Endothelial cell of umbilical vein (primary cell): ENCODE measurements around the gene ACTL6A.

Experiments used
- CTCF ChIP-seq, 2 donors: IDR thresholded peaks; 1 replicate in 1 of 2; 2 replicates in 1 of 2; pipeline ENCODE4 v1.5.1; 2011; ENCODE audit warnings: low read length in 2 of 2, mild to moderate bottlenecking in 2 of 2, moderate library complexity in 2 of 2, control low read depth in 1 of 2, inconsistent platforms in 1 of 2, low read depth in 1 of 2; ENCODE audit not compliant: insufficient read depth in 1 of 2; ENCODE audit errors: extremely low read depth in 1 of 2
- EZH2 ChIP-seq: IDR thresholded peaks from 2 replicates; pipeline ENCODE4 v1.6.1; 2012; ENCODE audit warnings: borderline replicate concordance, low read depth, mild to moderate bottlenecking, moderate library complexity, low read length, inconsistent platforms; ENCODE audit not compliant: severe bottlenecking
- FOS ChIP-seq: IDR thresholded peaks from 2 replicates; pipeline ENCODE4 v1.6.1; 2011; ENCODE audit warnings: mild to moderate bottlenecking, low read length, moderate library complexity, borderline replicate concordance; ENCODE audit not compliant: insufficient read depth
- JUN ChIP-seq: IDR thresholded peaks from 2 replicates; pipeline ENCODE4 v1.6.1; 2011; ENCODE audit warnings: borderline replicate concordance, low read depth; ENCODE audit not compliant: insufficient read length, insufficient read depth
- MYC ChIP-seq: IDR thresholded peaks from one replicate; pipeline ENCODE4 v1.6.1; 2011; ENCODE audit warnings: mild to moderate bottlenecking, low read depth, low read length
- POLR2A ChIP-seq: IDR thresholded peaks from 2 replicates; pipeline ENCODE4 v1.6.1; 2012; ENCODE audit warnings: low read depth, mild to moderate bottlenecking, control low read depth, low read length
- POLR2AphosphoS5 ChIP-seq: IDR thresholded peaks from 2 replicates; pipeline ENCODE4 v1.6.1; 2012; ENCODE audit warnings: low read depth, mild to moderate bottlenecking, control low read depth, low read length, moderate library complexity; ENCODE audit not compliant: insufficient read depth
- TF ChIP-seq, protein P1 (sequence below): IDR thresholded peaks from 2 replicates; pipeline ENCODE4 v1.6.1; 2011; ENCODE audit not compliant: insufficient read depth, insufficient read length

DNA sequence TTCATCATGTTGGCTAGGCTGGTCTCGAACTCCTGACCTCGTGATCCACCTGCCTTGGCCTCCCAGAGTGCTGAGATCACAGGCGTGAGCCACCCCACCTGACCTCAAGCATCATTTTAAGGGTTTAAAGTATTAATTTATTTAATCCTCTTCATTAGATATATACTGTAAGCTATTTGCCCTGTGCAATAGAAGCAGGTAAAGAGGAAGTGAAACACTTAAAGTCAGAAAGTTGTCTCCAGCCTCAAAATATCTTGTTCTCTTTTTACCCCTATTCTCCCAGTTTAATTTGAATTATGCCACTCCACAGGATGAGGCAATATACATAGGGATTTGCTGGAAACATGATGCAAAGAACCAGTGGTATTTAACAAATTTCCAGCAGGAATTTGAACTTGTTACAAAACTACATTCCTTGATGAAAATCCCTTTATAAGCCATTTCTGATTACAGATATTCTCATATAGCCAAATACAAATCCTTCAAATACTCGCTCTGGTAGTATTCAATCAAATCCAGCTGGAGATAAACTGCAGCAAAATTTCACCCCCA, 43.9 kb downstream of the ACTL6A start:
- no peak for TF ChIP-seq CTCF (IDR thresholded peaks at IDR 0.05; ENCODE audit: extremely low read depth in 1 of 2, insufficient read depth in 1 of 2, low read depth in 1 of 2, low read length in 2 of 2)
- TF ChIP-seq POLR2A: no peak
- TF ChIP-seq, protein P1, sequence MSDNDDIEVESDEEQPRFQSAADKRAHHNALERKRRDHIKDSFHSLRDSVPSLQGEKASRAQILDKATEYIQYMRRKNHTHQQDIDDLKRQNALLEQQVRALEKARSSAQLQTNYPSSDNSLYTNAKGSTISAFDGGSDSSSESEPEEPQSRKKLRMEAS: no peak
- TF ChIP-seq EZH2: no peak
- TF ChIP-seq POLR2AphosphoS5: no peak
- TF ChIP-seq FOS: no peak
- no peak for TF ChIP-seq MYC
- TF ChIP-seq JUN: no peak
